A549 (cell line): Measurements from ENCODE around the gene NOC4L. TPM values are rescaled to one million over a fixed set of nuclear protein-coding genes. Genes with fewer than 3 reads are reported as not detected.

Experiments
- ATAC-seq, 2 experiments: fragments of 200-7000 bp in 1 of 2; fragments of >200 bp in 1 of 2; cut with Nextera tagmentation in 1 of 2; cut with Tn5 transposase in 1 of 2; 3 replicates each; pipeline versions ENCODE4 v1.8.0 to v1.9.1; 2018 to 2020; ENCODE audit warnings: mild to moderate bottlenecking in 1 of 2, moderate library complexity in 1 of 2
- CTCF ChIA-PET: fragments of 300-600 bp; sonication (Branson Sonifier 250); formaldehyde crosslinking; extraction: SDS; loops from one replicate; lab custom pipeline; 2021; ENCODE audit warnings: antibody characterized with exemption, inconsistent platforms; lab: Yijun Ruan, JAX
- POLR2A ChIA-PET: fragments of 350-600 bp; formaldehyde crosslinking; extraction: SDS; loops from one replicate; lab custom pipeline; 2021; ENCODE audit warnings: antibody characterized with exemption, inconsistent platforms; lab: Yijun Ruan, JAX
- DNase-seq, 2 experiments: peaks; one replicate each; pipeline versions ENCODE4 v3.0.0 to v3.0.0-alpha.2; 2011 to 2016; ENCODE audit warnings: low read depth in 1 of 2, low spot score in 1 of 2
- FAIRE-seq: peaks from 2 replicates; lab custom pipeline; 2011; peaks lifted over from hg19 to GRCh38; lab: Jason Lieb, UNC
- H3K27ac ChIP-seq, 2 experiments: fragments of >200 bp; sonication (Bioruptor Twin); formaldehyde crosslinking; 3 replicates each; pipeline ENCODE4 v1.5.1; 2016 to 2017
- H3K4me1 ChIP-seq: fragments of >200 bp; sonication (Bioruptor Twin); formaldehyde crosslinking; 3 replicates; pipeline ENCODE4 v1.6.1; 2016
- H3K4me2 ChIP-seq: fragments of >200 bp; sonication (Bioruptor Twin); formaldehyde crosslinking; 3 replicates; pipeline ENCODE4 v1.6.1; 2016
- H3K4me3 ChIP-seq: fragments of >200 bp; sonication (Bioruptor Twin); formaldehyde crosslinking; 3 replicates; pipeline ENCODE4 v1.5.1; 2016
- H3K9me3 ChIP-seq: fragments of >200 bp; sonication (Bioruptor Twin); formaldehyde crosslinking; 3 replicates; pipeline ENCODE4 v1.6.1; 2016
- CBX2 ChIP-seq: fragments of 200-600 bp; sonication (generic); IDR thresholded peaks from 2 replicates; pipeline ENCODE4 v1.6.1; 2016; ENCODE audit warnings: low read depth, mild to moderate bottlenecking, borderline replicate concordance
- CEBPB ChIP-seq, 2 experiments: fragments of >200 bp in 1 of 2; sonication (Bioruptor Twin) in 1 of 2; formaldehyde crosslinking in 1 of 2; IDR thresholded peaks; 2 replicates each; pipeline ENCODE4 v1.6.1; 2012 to 2016
- CHD2 ChIP-seq: fragments of 150-350 bp; IDR thresholded peaks from 2 replicates; pipeline ENCODE4 v1.6.1; 2014; ENCODE audit warnings: low read length; ENCODE audit not compliant: partially characterized antibody
- CTCF ChIP-seq: fragments of >200 bp; sonication (Bioruptor Twin); formaldehyde crosslinking; IDR thresholded peaks from 3 replicates; pipeline ENCODE4 v1.5.1; 2016
- EHMT2 ChIP-seq: fragments of 200-600 bp; sonication (generic); IDR thresholded peaks from 2 replicates; pipeline ENCODE4 v1.6.1; 2016; ENCODE audit warnings: antibody characterized with exemption, low read depth, mild to moderate bottlenecking, moderate library complexity
- EP300 ChIP-seq, 2 experiments: fragments of >200 bp; sonication (Bioruptor Twin); formaldehyde crosslinking; IDR thresholded peaks; 2 replicates in 1 of 2; 3 replicates in 1 of 2; pipeline ENCODE4 v1.6.1; 2016 to 2017
- FOSB ChIP-seq: fragments of 250-450 bp; sonication (Bioruptor Pico); IDR thresholded peaks from 2 replicates; pipeline ENCODE4 v1.5.0; 2020; ENCODE audit warnings: mild to moderate bottlenecking, moderate library complexity
- FOXS1 ChIP-seq: fragments of 250-450 bp; sonication (Bioruptor Pico); IDR thresholded peaks from 2 replicates; pipeline ENCODE4 v1.5.0; 2020; ENCODE audit warnings: mild to moderate bottlenecking, moderate library complexity
- GATA3 ChIP-seq: IDR thresholded peaks from 2 replicates; pipeline ENCODE4 v1.6.1; 2012; ENCODE audit warnings: borderline replicate concordance
- HMGXB4 ChIP-seq: fragments of 250-450 bp; sonication (Bioruptor Pico); IDR thresholded peaks from 2 replicates; pipeline ENCODE4 v1.5.0; 2021; ENCODE audit warnings: mild to moderate bottlenecking, moderate library complexity, borderline replicate concordance
- HOXA7 ChIP-seq: fragments of 250-450 bp; sonication (Bioruptor Pico); IDR thresholded peaks from 2 replicates; pipeline ENCODE4 v1.5.0; 2020; ENCODE audit warnings: mild to moderate bottlenecking, moderate library complexity
- HOXB13 ChIP-seq: fragments of 250-450 bp; sonication (Bioruptor Pico); IDR thresholded peaks from 2 replicates; pipeline ENCODE4 v1.5.0; 2020; ENCODE audit warnings: low read depth, mild to moderate bottlenecking, moderate library complexity
- KDM1A ChIP-seq: fragments of 200-600 bp; sonication (generic); IDR thresholded peaks from 2 replicates; pipeline ENCODE4 v1.6.1; 2016; ENCODE audit warnings: low read depth, mild to moderate bottlenecking
- KDM5A ChIP-seq: fragments of 200-600 bp; sonication (generic); IDR thresholded peaks from 2 replicates; pipeline ENCODE4 v1.6.1; 2016; ENCODE audit warnings: antibody characterized with exemption, mild to moderate bottlenecking
- PHF8 ChIP-seq: fragments of 200-600 bp; sonication (generic); IDR thresholded peaks from 2 replicates; pipeline ENCODE4 v1.6.1; 2016; ENCODE audit warnings: low read depth, mild to moderate bottlenecking, antibody characterized with exemption, moderate library complexity, borderline replicate concordance
- POLR2AphosphoS2 ChIP-seq: conservative IDR thresholded peaks from 2 replicates; pipeline ENCODE4 v1.6.1; 2012; ENCODE audit warnings: low read length, improper control_type of control experiment, inconsistent platforms
- RARB ChIP-seq: fragments of 250-450 bp; sonication (Bioruptor Pico); IDR thresholded peaks from 2 replicates; pipeline ENCODE4 v1.8.0; 2021; ENCODE audit warnings: mild to moderate bottlenecking, moderate library complexity
- SMC3 ChIP-seq: fragments of >200 bp; sonication (Bioruptor Twin); formaldehyde crosslinking; IDR thresholded peaks from 3 replicates; pipeline ENCODE4 v1.6.1; 2018; ENCODE audit warnings: inconsistent platforms
- TP53 ChIP-seq: fragments of 250-450 bp; sonication (Bioruptor Pico); IDR thresholded peaks from 2 replicates; pipeline ENCODE4 v1.5.0; 2021; ENCODE audit warnings: mild to moderate bottlenecking, moderate library complexity
- ZFP36 ChIP-seq: fragments of 450-650 bp; IDR thresholded peaks from 2 replicates; pipeline ENCODE4 v1.6.1; 2014; ENCODE audit warnings: borderline replicate concordance; ENCODE audit not compliant: partially characterized antibody
- ZSCAN20 ChIP-seq: fragments of 250-450 bp; sonication (Bioruptor Pico); IDR thresholded peaks from 2 replicates; pipeline ENCODE4 v1.8.0; 2022; ENCODE audit warnings: mild to moderate bottlenecking, moderate library complexity
- WGBS: methylation state at CpG from one replicate; pipeline ENCODE4 v1.1.6; 2017; ENCODE audit errors: missing lambda C conversion rate; 5-methylcytosine and 5-hydroxymethylcytosine counted together
- polyA plus RNA-seq, 4 experiments: library from polyadenylated mRNA; depleted of rRNA in 3 of 4; stranded (reverse); fragments of >200 nt; fragmentation: RNase III in 1 of 4; extraction: RNeasy Plus Mini Kit Qiagen cat#74134 plus additional on column Dnase treatment in 1 of 4; gene quantifications; 2 replicates in 3 of 4; 3 replicates in 1 of 4; pipeline ENCODE4 v1.2.3, GENCODE V29; 2011 to 2017
- TF ChIP-seq, protein P1 (sequence below): fragments of >200 bp; sonication (Bioruptor Twin); formaldehyde crosslinking; IDR thresholded peaks from 2 replicates; pipeline ENCODE4 v1.6.1; 2016

The NOC4L gene
- polyA plus RNA-seq, 2 of the 4 experiments (the other 2 are of a cell fraction) = 12.1 to 34.1 TPM

GRCh38 chr12:132174839-132175490 lies 30.7 kb downstream of the NOC4L start:
- TF ChIP-seq CBX2 (no peak), KDM1A (no peak), HOXB13 (CRISPR knock-in tag) (no peak), FOXS1 (CRISPR knock-in tag) (no peak), EHMT2 (no peak), HMGXB4 (CRISPR knock-in tag) (no peak), ZFP36 (no peak), PHF8 (no peak), CEBPB (IDR thresholded peaks at IDR 0.05) (no peak), ZSCAN20 (no peak), CTCF (no peak), HOXA7 (no peak), RARB (CRISPR knock-in tag) (no peak), FOSB (CRISPR knock-in tag) (no peak), POLR2AphosphoS2 (no peak), EP300 (IDR thresholded peaks at IDR 0.05) (no peak), CHD2 (no peak), KDM5A (no peak)
- TF ChIP-seq, protein P1, sequence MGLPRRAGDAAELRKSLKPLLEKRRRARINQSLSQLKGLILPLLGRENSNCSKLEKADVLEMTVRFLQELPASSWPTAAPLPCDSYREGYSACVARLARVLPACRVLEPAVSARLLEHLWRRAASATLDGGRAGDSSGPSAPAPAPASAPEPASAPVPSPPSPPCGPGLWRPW = no peak
- no peaks in the 10 kb centered on the region for H3K9me3 ChIP-seq
- peaks cover 9% of the 10 kb centered on the region; the same call in 2 of the 3 replicates for H3K4me1 ChIP-seq
- no peak overlapping the region for H3K4me2 ChIP-seq
- 76% methylated on average over 23 of the region's 25 CpGs for WGBS
- no peak for DNase-seq
- H3K27ac ChIP-seq = no peak overlapping the region
- POLR2A ChIA-PET = no interaction called here
- no peak for FAIRE-seq
- ATAC-seq = no peak
- CTCF ChIA-PET = interaction anchor here (0.6 to 2.6 kb wide), 10 partner anchors 12 to 457 kb away, joined by 3 to 7 read pairs (median 5); no protein-coding TSS in a partner anchor
- no peak overlapping the region for H3K4me3 ChIP-seq

GRCh38 chr12:132175496-132176384 lies 31.5 kb downstream of the NOC4L start:
- FAIRE-seq (no peak), DNase-seq (no peak), ATAC-seq (no peak)
- no peaks in the 10 kb centered on the region for H3K9me3 ChIP-seq
- H3K4me2 ChIP-seq = no peak overlapping the region
- no peak overlapping the region for H3K27ac ChIP-seq
- H3K4me1 ChIP-seq = peaks cover 9% of the 10 kb centered on the region; the same call in 2 of the 3 replicates
- POLR2A ChIA-PET = no interaction called here
- no peak overlapping the region for H3K4me3 ChIP-seq
- TF ChIP-seq TP53 (CRISPR knock-in tag) = no peak
- no peak for TF ChIP-seq EP300 (IDR thresholded peaks at IDR 0.05)
- TF ChIP-seq ZSCAN20 = no peak
- TF ChIP-seq SMC3 = no peak
- no peak for TF ChIP-seq GATA3
- TF ChIP-seq CBX2 = no peak
- TF ChIP-seq, all 56 proteins: peak for 0
- WGBS = 65% methylated on average over 22 of the region's 35 CpGs
- CTCF ChIA-PET = interaction anchor here (1.0 to 2.6 kb wide), 7 partner anchors 9 to 439 kb away, joined by 4 to 7 read pairs (median 6); no protein-coding TSS in a partner anchor
